Gastroesophageal sphincter (tissue), 4 donors: ENCODE data around the gene RNF215. TPM values are rescaled to one million over a fixed set of nuclear protein-coding genes. Genes with fewer than 3 reads are reported as not detected.

Experiments
- ATAC-seq: fragments of 150-250 bp; one replicate; pipeline ENCODE4 v1.9.1; 2016; ENCODE audit warnings: mild to moderate bottlenecking, moderate library complexity
- H3K27ac ChIP-seq, 4 donors: fragments of 200-600 bp; sonication (generic) in 3 of 4; 1 replicate in 3 of 4; 2 replicates in 1 of 4; pipeline ENCODE4 v1.5.1; 2016 to 2019
- H3K27me3 ChIP-seq: fragments of 200-600 bp; sonication (generic); one replicate; pipeline ENCODE4 v1.5.1; 2019
- H3K36me3 ChIP-seq, 2 donors: fragments of 200-600 bp; sonication (generic); one replicate each; pipeline ENCODE4 v1.5.1; 2019; ENCODE audit warnings: control low read depth in 1 of 2
- H3K4me1 ChIP-seq, 3 donors: fragments of 200-600 bp; sonication (generic); 1 replicate in 2 of 3; 2 replicates in 1 of 3; pipeline ENCODE4 v1.5.1; 2016 to 2019; ENCODE audit warnings: control low read depth in 2 of 3
- H3K4me3 ChIP-seq, 2 donors: fragments of 200-600 bp; sonication (generic); one replicate each; pipeline ENCODE4 v1.5.1; 2019; ENCODE audit warnings: mild to moderate bottlenecking in 1 of 2, moderate library complexity in 1 of 2
- H3K9me3 ChIP-seq, 3 donors: fragments of 200-600 bp; sonication (generic); one replicate each; pipeline ENCODE4 v1.5.1; 2017 to 2019; ENCODE audit warnings: control low read depth in 2 of 3
- CTCF ChIP-seq, 4 experiments: fragments of 200-600 bp in 2 of 4; fragments of 450-650 bp in 2 of 4; sonication (generic) in 1 of 4; IDR thresholded peaks; one replicate each; pipeline ENCODE4 v1.5.1; 2017 to 2019; ENCODE audit warnings: antibody characterized with exemption in 4 of 4, mild to moderate bottlenecking in 2 of 4, moderate library complexity in 2 of 4
- EP300 ChIP-seq: sonication (generic); formaldehyde crosslinking; IDR thresholded peaks from one replicate; pipeline ENCODE4 v1.6.1; 2017; ENCODE audit warnings: antibody characterized with exemption, mild to moderate bottlenecking
- POLR2A ChIP-seq, 2 donors: fragments of 450-650 bp; IDR thresholded peaks; one replicate each; pipeline ENCODE4 v1.6.1; 2017; ENCODE audit warnings: antibody characterized with exemption in 2 of 2, mild to moderate bottlenecking in 2 of 2, moderate library complexity in 1 of 2
- POLR2AphosphoS5 ChIP-seq: sonication (generic); formaldehyde crosslinking; IDR thresholded peaks from one replicate; pipeline ENCODE4 v1.6.1; 2017; ENCODE audit warnings: antibody characterized with exemption
- WGBS, 2 donors: methylation state at CpG; one replicate each; pipeline ENCODE4 v1.1.5; 2018; ENCODE audit warnings: low coverage in 1 of 2; 5-methylcytosine and 5-hydroxymethylcytosine counted together
- total RNA-seq, 4 donors: library from RNA; depleted of rRNA; stranded (reverse); fragments of >200 nt; gene quantifications; one replicate each; pipeline ENCODE4 v1.1.0, GENCODE V29; 2016

The RNF215 gene
- total RNA-seq, 4 donors from 2014 or later = 10.2 to 13.5 (median 11.7) TPM

GRCh38 chr22:30413745-30414524 lies 26.7 kb upstream of the RNF215 start:
- ATAC-seq = no peak
- peaks cover 0 to 97% of the 10 kb centered on the region in 2 donors for H3K36me3 ChIP-seq
- H3K4me3 ChIP-seq = no peak overlapping the region

DNA sequence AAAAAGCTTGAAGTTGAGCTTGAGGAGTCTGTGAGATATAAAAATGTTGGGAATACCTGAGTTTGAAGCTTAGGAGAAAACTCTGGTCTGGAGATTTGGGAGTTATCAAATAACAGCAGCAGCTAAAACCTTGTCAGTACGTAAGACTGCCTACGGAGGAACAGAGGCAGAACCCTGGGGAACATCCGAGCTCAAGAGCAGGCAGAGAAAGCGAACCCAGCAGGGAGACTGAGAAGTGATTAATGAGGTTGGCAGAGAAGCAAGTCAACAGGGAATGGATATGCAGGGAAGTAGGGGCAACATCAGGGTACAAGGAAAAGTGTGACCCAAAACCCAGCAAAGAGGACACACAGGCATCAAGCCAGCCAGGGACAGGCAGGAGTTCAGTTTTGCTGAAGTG lies 25.8 kb upstream of the RNF215 start:
- ATAC-seq = no peak
- H3K9me3 ChIP-seq = no peaks in the 10 kb centered on the region
- no peak overlapping the region for H3K4me3 ChIP-seq
- no peaks in the 10 kb centered on the region for H3K4me1 ChIP-seq
- H3K27ac ChIP-seq = no peak overlapping the region
- no peak for TF ChIP-seq POLR2AphosphoS5
- H3K36me3 ChIP-seq = peaks cover 0 to 97% of the 10 kb centered on the region in 2 donors
- WGBS, 2 donors = 81% methylated on average over 4 of the region's 4 CpGs; no CpG with 5 or more reads in 1 of the 2 donors
- no peaks in the 10 kb centered on the region for H3K27me3 ChIP-seq

More at GRCh38 chr22:30413745-30414524, 26.7 kb upstream of the RNF215 start:
- Histone ChIP-seq H3K4me1 (no peaks in the 10 kb centered on the region), H3K27ac (no peak overlapping the region), H3K27me3 (no peaks in the 10 kb centered on the region), H3K9me3 (no peaks in the 10 kb centered on the region)
- 88 to 90% methylated on average over 3 to 4 of the region's 5 CpGs for WGBS, 2 donors
- TF ChIP-seq POLR2A (IDR thresholded peaks at IDR 0.05) (no peak), EP300 (no peak), POLR2AphosphoS5 (no peak), CTCF (IDR thresholded peaks at IDR 0.05) (no peak)

DNA sequence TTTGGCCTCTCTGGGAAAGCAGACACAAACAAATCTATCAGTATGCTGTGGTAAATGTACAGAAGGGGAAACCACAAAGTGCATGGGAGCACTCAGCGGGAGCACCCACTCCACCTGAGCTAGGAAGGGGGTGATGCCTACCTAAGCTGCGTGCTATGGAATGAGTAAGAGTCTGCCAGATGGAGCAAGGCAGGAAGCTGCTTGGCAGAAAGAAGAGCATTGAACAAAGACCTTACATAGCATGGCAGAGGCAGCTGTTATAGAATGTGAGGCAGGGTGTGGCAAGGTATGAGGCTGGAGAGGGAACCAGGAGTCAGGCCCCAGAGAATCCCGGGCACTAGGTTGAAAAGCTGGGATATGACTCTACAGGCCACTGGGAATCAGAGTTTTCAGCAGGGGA lies 24.6 kb upstream of the RNF215 start:
- Histone ChIP-seq H3K27ac (no peak overlapping the region), H3K4me1 (no peaks in the 10 kb centered on the region), H3K9me3 (no peaks in the 10 kb centered on the region), H3K27me3 (no peaks in the 10 kb centered on the region), H3K36me3 (peaks cover 0 to 97% of the 10 kb centered on the region in 2 donors), H3K4me3 (no peak overlapping the region)
- TF ChIP-seq CTCF (IDR thresholded peaks at IDR 0.05) = no peak
- no peak for ATAC-seq
- WGBS, 2 donors = 84 to 97% methylated on average over 2 to 3 of the region's 3 CpGs

DNA sequence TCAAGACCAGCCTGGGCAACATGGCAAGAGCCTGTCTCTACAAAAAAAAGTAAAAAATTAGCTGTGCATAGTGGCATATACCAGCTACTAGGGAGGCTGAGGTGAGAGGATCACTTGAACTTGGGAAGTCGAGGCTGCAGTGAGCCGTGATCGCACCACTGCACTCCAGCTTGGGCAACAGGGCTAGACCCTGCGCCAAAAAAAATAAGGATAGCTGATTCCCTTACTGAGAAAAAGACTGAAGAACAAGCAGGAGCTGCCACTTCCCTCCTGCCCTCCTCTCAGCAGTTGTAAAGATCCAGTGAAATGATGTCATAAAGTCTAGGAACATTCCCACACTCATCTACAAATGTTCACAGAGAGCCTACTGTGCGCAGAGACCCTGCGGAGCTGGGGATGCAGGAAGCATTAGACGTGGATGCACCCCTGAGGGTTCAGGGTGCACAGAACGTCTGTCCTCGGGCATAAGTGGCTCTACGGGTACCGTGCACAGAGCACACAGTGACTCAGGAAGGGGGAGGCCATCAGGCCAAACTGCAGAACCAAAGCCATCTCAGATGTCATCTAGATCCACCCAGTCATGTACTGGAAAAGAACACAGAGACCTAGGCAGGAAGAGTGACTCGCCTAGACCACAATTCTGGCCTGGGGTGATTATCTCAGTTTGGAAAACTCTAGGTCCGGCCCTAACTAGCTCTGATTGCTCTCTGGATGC lies 21.3 kb upstream of the RNF215 start:
- Histone ChIP-seq H3K36me3 (peaks cover 0 to 84% of the 10 kb centered on the region in 2 donors), H3K4me1 (no peaks in the 10 kb centered on the region), H3K4me3 (no peak overlapping the region), H3K27ac (no peak overlapping the region), H3K9me3 (no peaks in the 10 kb centered on the region), H3K27me3 (no peaks in the 10 kb centered on the region)
- ATAC-seq = peak; percentile 48
- WGBS, 2 donors = 82% methylated on average over 6 of the region's 13 CpGs; no CpG with 5 or more reads in 1 of the 2 donors
- TF ChIP-seq CTCF (IDR thresholded peaks at IDR 0.05) = no peak
- no peak for TF ChIP-seq POLR2AphosphoS5
- TF ChIP-seq POLR2A (IDR thresholded peaks at IDR 0.05) = no peak
- no peak for TF ChIP-seq EP300

GRCh38 chr22:30406400-30406799 lies 19.2 kb upstream of the RNF215 start:
- no peaks in the 10 kb centered on the region for H3K9me3 ChIP-seq
- H3K27me3 ChIP-seq = no peaks in the 10 kb centered on the region
- H3K36me3 ChIP-seq = peaks cover 0 to 65% of the 10 kb centered on the region in 2 donors
- no peak for ATAC-seq
- no peak overlapping the region for H3K27ac ChIP-seq
- no peak for TF ChIP-seq CTCF (IDR thresholded peaks at IDR 0.05)
- TF ChIP-seq POLR2A (IDR thresholded peaks at IDR 0.05) = no peak
- no peak for TF ChIP-seq POLR2AphosphoS5
- no peak for TF ChIP-seq EP300
- H3K4me1 ChIP-seq = no peaks in the 10 kb centered on the region
- no peak overlapping the region for H3K4me3 ChIP-seq
- WGBS, 2 donors = 93 to 100% methylated on average over 5 to 6 of the region's 6 CpGs
